B cell (primary cell): Measurements from ENCODE around the gene NT5E. TPM values are rescaled to one million over a fixed set of nuclear protein-coding genes. Genes with fewer than 3 reads are reported as not detected.

Experiments used
- ATAC-seq: fragments of 200-7000 bp; cut with Tn5 transposase; one replicate; pipeline ENCODE4 v1.10.0; 2021; ENCODE audit warnings: low read depth, mild to moderate bottlenecking, moderate number of reproducible peaks, moderate library complexity
- CTCF ChIA-PET: fragments of 350-600 bp; sonication (Branson Sonifier 250); formaldehyde crosslinking; loops from one replicate; lab custom pipeline; 2021; ENCODE audit warnings: antibody characterized with exemption, inconsistent platforms; lab: Charles Lee
- POLR2A ChIA-PET: fragments of 350-600 bp; sonication (Branson Sonifier 250); formaldehyde crosslinking; loops from one replicate; lab custom pipeline; 2021; ENCODE audit warnings: antibody characterized with exemption; lab: Charles Lee
- DNase-seq: peaks from one replicate; pipeline ENCODE4 v3.0.0; 2013
- H2AFZ ChIP-seq: 2 replicates; pipeline ENCODE4 v1.6.1; 2012; ENCODE audit warnings: mild to moderate bottlenecking, low read depth, low read length; ENCODE audit not compliant: insufficient read depth, poor library complexity, severe bottlenecking
- H3K27ac ChIP-seq, 2 donors: 1 replicate in 1 of 2; 2 replicates in 1 of 2; pipeline ENCODE4 v1.5.1; 2012 to 2013; ENCODE audit warnings: low read length in 2 of 2, mild to moderate bottlenecking in 2 of 2, moderate library complexity in 1 of 2
- H3K27me3 ChIP-seq, 4 experiments: fragments of 200-600 bp in 1 of 4; sonication (generic) in 1 of 4; replicated peaks in 1 of 4; 1 replicate in 2 of 4; 2 replicates in 2 of 4; pipeline versions ENCODE4 v1.6.1 to v1.7.0; 2013 to 2016; ENCODE audit warnings: low read length in 3 of 4, mild to moderate bottlenecking in 2 of 4, mixed read lengths in 1 of 4, moderate library complexity in 1 of 4; ENCODE audit not compliant: insufficient read depth in 4 of 4, control insufficient read depth in 3 of 4; ENCODE audit errors: control extremely low read depth in 1 of 4
- H3K36me3 ChIP-seq, 2 experiments: replicated peaks in 1 of 2; 1 replicate in 1 of 2; 2 replicates in 1 of 2; pipeline versions ENCODE4 v1.6.1 to v1.7.1; 2013; ENCODE audit warnings: low read length in 1 of 2; ENCODE audit not compliant: insufficient read depth in 2 of 2, control insufficient read depth in 1 of 2; ENCODE audit errors: control extremely low read depth in 1 of 2, extremely low read depth in 1 of 2
- H3K4me1 ChIP-seq, 2 donors: fragments of 200-600 bp in 1 of 2; sonication (generic) in 1 of 2; 1 replicate in 1 of 2; 2 replicates in 1 of 2; pipeline versions ENCODE4 v1.5.1 to v1.6.1; 2013 to 2017; ENCODE audit warnings: low read length in 2 of 2; ENCODE audit not compliant: control insufficient read depth in 2 of 2, insufficient read depth in 2 of 2
- H3K4me2 ChIP-seq: replicated peaks from 2 replicates; pipeline ENCODE3; 2012; ENCODE audit warnings: mild to moderate bottlenecking, low read depth, low read length; ENCODE audit not compliant: poor library complexity, severe bottlenecking
- H3K4me3 ChIP-seq, 5 experiments: fragments of 200-600 bp in 1 of 5; sonication (generic) in 1 of 5; 1 replicate in 3 of 5; 2 replicates in 2 of 5; pipeline versions ENCODE4 v1.5.1 to v1.7.0; 2011 to 2016; ENCODE audit warnings: low read length in 4 of 5, mild to moderate bottlenecking in 4 of 5, low read depth in 2 of 5, control low read depth in 1 of 5, moderate library complexity in 1 of 5; ENCODE audit not compliant: insufficient read depth in 1 of 5; ENCODE audit errors: control extremely low read depth in 1 of 5, extremely low read depth in 1 of 5
- H3K79me2 ChIP-seq: fragments of 200-600 bp; sonication (generic); one replicate; pipeline ENCODE4 v1.6.0; 2016; ENCODE audit warnings: low read length; ENCODE audit not compliant: control insufficient read depth, insufficient read depth
- H3K9ac ChIP-seq: fragments of 200-600 bp; sonication (generic); 2 replicates; pipeline ENCODE4 v1.6.1; 2017; ENCODE audit warnings: mild to moderate bottlenecking, low read length, moderate library complexity
- H3K9me3 ChIP-seq, 3 donors: one replicate each; pipeline versions ENCODE4 v1.6.1 to v1.7.1; 2013; ENCODE audit warnings: low read length in 2 of 3; ENCODE audit not compliant: control insufficient read depth in 2 of 3, insufficient read depth in 1 of 3; ENCODE audit errors: control extremely low read depth in 1 of 3
- H4K20me1 ChIP-seq: 2 replicates; pipeline ENCODE4 v1.6.0; 2012; ENCODE audit warnings: mild to moderate bottlenecking, low read length; ENCODE audit not compliant: insufficient read depth, control insufficient read depth, poor library complexity, severe bottlenecking
- H3K27ac Mint-ChIP-seq: one replicate; pipeline ENCODE4 v1.8.0; 2021; ENCODE audit warnings: mixed read lengths
- H3K27me3 Mint-ChIP-seq: one replicate; pipeline ENCODE4 v1.8.0; 2021; ENCODE audit warnings: mixed read lengths
- H3K4me1 Mint-ChIP-seq: one replicate; pipeline ENCODE4 v1.8.0; 2021; ENCODE audit warnings: mixed read lengths
- H3K4me3 Mint-ChIP-seq: one replicate; pipeline ENCODE4 v1.8.0; 2021; ENCODE audit warnings: mixed read lengths
- H3K9me3 Mint-ChIP-seq: one replicate; pipeline ENCODE4 v1.8.0; 2022; ENCODE audit warnings: mixed read lengths; ENCODE audit not compliant: insufficient read depth
- EZH2 ChIP-seq: IDR thresholded peaks from 2 replicates; pipeline ENCODE4 v1.6.1; 2012; ENCODE audit warnings: borderline replicate concordance, low read depth, mild to moderate bottlenecking, moderate library complexity, low read length; ENCODE audit not compliant: insufficient read depth, poor library complexity, severe bottlenecking
- WGBS: methylation state at CpG from one replicate; pipeline ENCODE4 v1.1.5; 2013; ENCODE audit warnings: missing lambda C conversion rate; ENCODE audit not compliant: insufficient coverage; 5-methylcytosine and 5-hydroxymethylcytosine counted together
- intact Hi-C: fragments of 100-400 bp; cut with micrococcal nuclease; formaldehyde crosslinking; loops from one replicate; pipeline ENCODE4 v1.10.0; 2022
- polyA plus RNA-seq: library from polyadenylated mRNA; depleted of rRNA; stranded (reverse); fragments of >200 nt; gene quantifications from 2 replicates; pipeline ENCODE4 v1.2.3, GENCODE V29; 2012
- total RNA-seq, 2 donors: library from RNA; stranded (reverse); fragments of 120-200 nt in 1 of 2; gene quantifications; 1 replicate in 1 of 2; 2 replicates in 1 of 2; pipeline versions ENCODE4 v1.2.3 to v1.2.4, GENCODE V29; 2013 to 2022
- TF ChIP-seq, protein P1 (sequence below): fragments of 200-600 bp; IDR thresholded peaks from one replicate; pipeline ENCODE4 v1.8.0; 2022; ENCODE audit warnings: antibody characterized with exemption, mild to moderate bottlenecking

Gene NT5E
- total and polyA plus RNA-seq, 2 donors (not counting 1 experiment from before 2014, with no cell fraction given) = 11.6 to 23.2 TPM

DNA sequence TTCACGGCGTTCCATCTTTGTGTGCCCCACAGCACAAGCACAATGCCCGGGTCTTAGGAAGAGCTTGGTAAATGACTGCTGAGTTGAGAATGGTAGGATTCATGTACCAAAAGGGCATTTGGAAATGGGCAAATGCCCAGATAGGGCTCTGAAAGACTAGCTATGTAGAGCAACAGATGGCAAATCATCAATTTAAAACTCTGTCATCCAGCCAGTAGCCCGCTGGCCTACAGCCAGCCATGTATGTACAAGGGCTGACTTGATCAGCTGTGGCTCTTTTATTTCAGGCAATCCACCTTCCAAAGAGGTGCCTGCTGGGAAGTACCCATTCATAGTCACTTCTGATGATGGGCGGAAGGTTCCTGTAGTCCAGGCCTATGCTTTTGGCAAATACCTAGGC is 35.1 kb downstream of the NT5E start:
- H3K27me3 Mint-ChIP-seq = no peaks in the 10 kb centered on the region
- peaks cover 3 to 4% of the 10 kb centered on the region in 2 donors for H3K4me1 ChIP-seq
- H3K27ac ChIP-seq = no peak overlapping the region
- TF ChIP-seq EZH2 = no peak
- TF ChIP-seq, protein P1, sequence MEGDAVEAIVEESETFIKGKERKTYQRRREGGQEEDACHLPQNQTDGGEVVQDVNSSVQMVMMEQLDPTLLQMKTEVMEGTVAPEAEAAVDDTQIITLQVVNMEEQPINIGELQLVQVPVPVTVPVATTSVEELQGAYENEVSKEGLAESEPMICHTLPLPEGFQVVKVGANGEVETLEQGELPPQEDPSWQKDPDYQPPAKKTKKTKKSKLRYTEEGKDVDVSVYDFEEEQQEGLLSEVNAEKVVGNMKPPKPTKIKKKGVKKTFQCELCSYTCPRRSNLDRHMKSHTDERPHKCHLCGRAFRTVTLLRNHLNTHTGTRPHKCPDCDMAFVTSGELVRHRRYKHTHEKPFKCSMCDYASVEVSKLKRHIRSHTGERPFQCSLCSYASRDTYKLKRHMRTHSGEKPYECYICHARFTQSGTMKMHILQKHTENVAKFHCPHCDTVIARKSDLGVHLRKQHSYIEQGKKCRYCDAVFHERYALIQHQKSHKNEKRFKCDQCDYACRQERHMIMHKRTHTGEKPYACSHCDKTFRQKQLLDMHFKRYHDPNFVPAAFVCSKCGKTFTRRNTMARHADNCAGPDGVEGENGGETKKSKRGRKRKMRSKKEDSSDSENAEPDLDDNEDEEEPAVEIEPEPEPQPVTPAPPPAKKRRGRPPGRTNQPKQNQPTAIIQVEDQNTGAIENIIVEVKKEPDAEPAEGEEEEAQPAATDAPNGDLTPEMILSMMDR = no peak
- H3K27ac Mint-ChIP-seq = no peak overlapping the region
- no peaks in the 10 kb centered on the region for H3K9me3 Mint-ChIP-seq
- no peaks in the 10 kb centered on the region for H3K79me2 ChIP-seq
- H3K27me3 ChIP-seq = no peaks in the 10 kb centered on the region
- ATAC-seq = no peak
- CTCF ChIA-PET = interaction anchor here (1.4 to 14.3 kb wide), 5 partner anchors 10 to 138 kb away, joined by 4 to 224 read pairs (median 6); partner anchors contain the start of gene NT5E
- H4K20me1 ChIP-seq = no peaks in the 10 kb centered on the region
- no peaks in the 10 kb centered on the region for H3K36me3 ChIP-seq
- 98% methylated on average over 5 of the region's 5 CpGs for WGBS
- H3K4me2 ChIP-seq = no peak overlapping the region
- intact Hi-C loops = loop anchor here (5.0 kb wide), 1 partner anchor 68 kb away; no protein-coding TSS in a partner anchor
- no peak overlapping the region for H3K4me3 ChIP-seq
- POLR2A ChIA-PET = no interaction called here
- no peak overlapping the region for H3K9ac ChIP-seq
- peaks cover 15% of the 10 kb centered on the region for H3K4me1 Mint-ChIP-seq
- no peak overlapping the region for H2AFZ ChIP-seq
- H3K4me3 Mint-ChIP-seq = no peak overlapping the region
- DNase-seq = no peak
- no peaks in the 10 kb centered on the region for H3K9me3 ChIP-seq

DNA sequence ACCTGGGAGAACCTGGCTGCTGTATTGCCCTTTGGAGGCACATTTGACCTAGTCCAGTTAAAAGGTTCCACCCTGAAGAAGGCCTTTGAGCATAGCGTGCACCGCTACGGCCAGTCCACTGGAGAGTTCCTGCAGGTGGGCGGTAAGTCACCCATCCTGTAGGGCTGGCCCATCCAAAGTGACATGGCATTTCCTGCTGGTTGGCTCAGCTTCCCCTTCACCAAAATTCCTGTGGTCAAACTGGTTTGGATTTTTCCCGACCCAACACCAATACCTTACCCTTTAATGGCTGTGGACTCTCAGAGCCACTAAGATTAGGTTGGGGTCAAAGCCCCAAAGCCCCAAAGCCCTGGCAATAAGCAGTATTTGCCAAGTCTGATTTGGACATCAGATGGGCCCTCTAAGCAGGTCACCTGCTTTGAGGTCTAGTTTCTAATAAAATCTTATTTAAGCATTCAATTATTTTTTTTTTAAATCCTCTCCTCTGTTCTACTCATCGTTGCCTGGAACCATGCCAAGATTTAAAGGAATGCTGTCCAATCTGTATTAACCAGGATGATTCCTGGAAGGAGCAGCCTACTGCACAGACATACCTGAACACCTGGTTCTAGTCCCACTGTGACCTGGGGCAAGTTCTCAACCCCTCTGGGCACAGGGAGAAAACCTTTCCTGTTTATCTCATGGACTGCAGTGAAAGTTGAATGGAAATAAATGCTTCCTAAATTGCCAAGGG is 40.8 kb downstream of the NT5E start:
- DNase-seq (no peak), ATAC-seq (no peak)
- Histone ChIP-seq H3K4me1 (no peaks in the 10 kb centered on the region), H4K20me1 (no peaks in the 10 kb centered on the region), H3K36me3 (no peaks in the 10 kb centered on the region), H3K27me3 (no peaks in the 10 kb centered on the region), H3K27ac (no peak overlapping the region), H3K9me3 (no peaks in the 10 kb centered on the region), H2AFZ (no peak overlapping the region), H3K4me3 (no peak overlapping the region), H3K4me2 (no peak overlapping the region), H3K79me2 (no peaks in the 10 kb centered on the region), H3K9ac (no peak overlapping the region)
- intact Hi-C loops = no loop called here
- Mint-ChIP-seq H3K27ac (no peak overlapping the region), H3K4me1 (no peaks in the 10 kb centered on the region), H3K27me3 (no peaks in the 10 kb centered on the region), H3K9me3 (no peaks in the 10 kb centered on the region), H3K4me3 (no peak overlapping the region)
- 83% methylated on average over 6 of the region's 6 CpGs for WGBS
- POLR2A ChIA-PET = no interaction called here
- TF ChIP-seq, protein P1 = no peak
- TF ChIP-seq EZH2 = no peak
- CTCF ChIA-PET = no interaction called here
